ENCODE measurements around the gene MAGI2. TPM values are rescaled to one million over a fixed set of nuclear protein-coding genes. Genes with fewer than 3 reads are reported as not detected.
A peak's percentile ranks its signal among the peaks of the same experiment; 100 is the strongest.

MAGI2 gene
- total RNA-seq, 1 donor from 2014 or later: 11.4 TPM

DNA sequence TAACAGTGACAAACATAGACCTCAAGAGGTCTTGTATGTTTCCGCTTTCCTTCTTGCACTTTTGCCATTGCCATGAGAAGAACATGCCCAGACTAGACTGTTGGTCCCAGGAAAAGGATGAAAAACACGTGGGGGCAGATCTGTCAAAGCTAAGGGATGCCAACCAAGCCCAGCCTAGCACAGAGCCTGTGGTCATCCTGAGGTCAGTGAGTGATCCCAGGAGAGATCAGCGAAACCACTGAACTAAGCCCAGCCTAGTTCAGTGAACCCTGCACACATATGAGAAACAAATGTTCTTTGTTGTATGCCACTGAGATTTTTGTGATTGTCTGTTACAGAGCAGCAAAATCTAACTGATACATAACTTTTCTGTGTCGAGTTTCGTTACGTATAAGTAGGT lies 718.8 kb downstream of the MAGI2 start:
- Mint-ChIP-seq H3K4me3 (ENCODE audit: low read depth) (no peak overlapping the region), H3K9me3 (ENCODE audit: low read depth) (peaks cover 4% of the 10 kb centered on the region), H3K4me1 (ENCODE audit: low read depth) (peaks cover 2% of the 10 kb centered on the region), H3K27ac (no peak overlapping the region), H3K36me3 (ENCODE audit: insufficient read depth) (peaks cover 1% of the 10 kb centered on the region), H3K27me3 (no peaks in the 10 kb centered on the region)
- TF ChIP-seq CTCF (IDR thresholded peaks at IDR 0.05; ENCODE audit: unreplicated experiment): no peak
- DNase-seq (ENCODE audit: low spot score, unreplicated experiment): no peak

- Mint-ChIP-seq H3K36me3 (ENCODE audit: insufficient read depth) (peaks cover 6% of the 10 kb centered on the region), H3K27ac (no peak overlapping the region), H3K4me1 (ENCODE audit: low read depth) (peaks cover 20% of the 10 kb centered on the region), H3K27me3 (no peaks in the 10 kb centered on the region), H3K4me3 (ENCODE audit: low read depth) (no peak overlapping the region), H3K9me3 (ENCODE audit: low read depth) (peaks cover 10% of the 10 kb centered on the region)
- no peak for TF ChIP-seq CTCF (IDR thresholded peaks at IDR 0.05; ENCODE audit: unreplicated experiment)
- no peak for DNase-seq (ENCODE audit: low spot score, unreplicated experiment)
Observed at GRCh38 chr7:78720066-78720465, 733.4 kb downstream of the MAGI2 start.

- peak overlapping the region; percentile 69 for H3K27ac Mint-ChIP-seq
- no peaks in the 10 kb centered on the region for H3K27me3 Mint-ChIP-seq
- H3K4me3 Mint-ChIP-seq (ENCODE audit: low read depth): no peak overlapping the region
- H3K36me3 Mint-ChIP-seq (ENCODE audit: insufficient read depth): no peaks in the 10 kb centered on the region
- no peak for TF ChIP-seq CTCF (IDR thresholded peaks at IDR 0.05; ENCODE audit: unreplicated experiment)
- no peak for DNase-seq (ENCODE audit: low spot score, unreplicated experiment)
- peaks cover 32% of the 10 kb centered on the region for H3K4me1 Mint-ChIP-seq (ENCODE audit: low read depth)
- peaks cover under 1% of the 10 kb centered on the region for H3K9me3 Mint-ChIP-seq (ENCODE audit: low read depth)
Observed at GRCh38 chr7:78718212-78718611, 735.3 kb downstream of the MAGI2 start.

DNA sequence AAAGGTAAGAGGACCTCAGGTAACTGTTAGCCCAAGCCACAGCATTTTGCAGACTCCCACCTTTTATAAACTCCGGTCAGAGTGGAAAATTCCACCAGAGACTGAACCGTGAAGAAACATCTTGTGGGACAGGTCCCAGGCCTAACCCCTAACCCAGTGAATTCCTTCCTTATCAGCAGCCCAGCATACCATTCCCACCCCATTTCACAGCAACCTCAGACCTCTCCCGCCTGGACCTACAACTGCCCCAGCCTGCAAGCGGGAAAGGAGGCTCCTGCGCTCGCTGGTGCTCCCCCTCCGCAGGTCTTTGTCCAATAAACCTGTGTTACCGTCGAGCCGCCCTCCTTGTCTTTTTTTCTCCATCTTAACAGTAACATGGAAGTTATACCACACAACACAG lies 736.6 kb downstream of the MAGI2 start:
- H3K36me3 Mint-ChIP-seq (ENCODE audit: insufficient read depth): no peaks in the 10 kb centered on the region
- H3K4me1 Mint-ChIP-seq (ENCODE audit: low read depth): peaks cover 32% of the 10 kb centered on the region
- TF ChIP-seq CTCF (IDR thresholded peaks at IDR 0.05; ENCODE audit: unreplicated experiment): no peak
- peak; percentile 11 for DNase-seq (ENCODE audit: low spot score, unreplicated experiment)
- H3K27me3 Mint-ChIP-seq: no peaks in the 10 kb centered on the region
- no peaks in the 10 kb centered on the region for H3K9me3 Mint-ChIP-seq (ENCODE audit: low read depth)
- H3K27ac Mint-ChIP-seq: peak overlapping the region; percentile 94
- H3K4me3 Mint-ChIP-seq (ENCODE audit: low read depth): peak overlapping the region; percentile 30

- no peak for TF ChIP-seq CTCF (IDR thresholded peaks at IDR 0.05; ENCODE audit: unreplicated experiment)
- Mint-ChIP-seq H3K27me3 (no peaks in the 10 kb centered on the region), H3K9me3 (ENCODE audit: low read depth) (no peaks in the 10 kb centered on the region), H3K36me3 (ENCODE audit: insufficient read depth) (no peaks in the 10 kb centered on the region), H3K4me3 (ENCODE audit: low read depth) (no peak overlapping the region), H3K4me1 (ENCODE audit: low read depth) (peaks cover 36% of the 10 kb centered on the region), H3K27ac (no peak overlapping the region)
- DNase-seq (ENCODE audit: low spot score, unreplicated experiment): no peak
Observed at GRCh38 chr7:78714356-78714755, 739.1 kb downstream of the MAGI2 start.
